Measurements from ENCODE around the gene KIF2B.

GRCh38 chr17:53804437-53804836 is 18.3 kb upstream of the KIF2B start:
- TF ChIP-seq CTCF (IDR thresholded peaks at IDR 0.05; ENCODE audit: low read depth, low read length), result no peak
- no peak for TF ChIP-seq POLR2A (IDR thresholded peaks at IDR 0.05; ENCODE audit: extremely low read depth, insufficient read length)

All from NB4 (cell line).